IPS DF 6.9 (cell line): ENCODE data around the gene CYBC1.

Source experiments
- DNase-seq: peaks from one replicate; pipeline ENCODE4 v3.0.0-alpha.2; 2013; ENCODE audit warnings: low read depth, low spot score
- H3K27ac ChIP-seq: one replicate; pipeline ENCODE4 v1.5.1; 2013; ENCODE audit warnings: low read length, control low read depth
- H3K27me3 ChIP-seq: 2 replicates; pipeline ENCODE4 v1.6.1; 2013; ENCODE audit warnings: mild to moderate bottlenecking, low read length; ENCODE audit not compliant: control insufficient read depth, insufficient read depth
- H3K36me3 ChIP-seq: 2 replicates; pipeline ENCODE4 v1.6.1; 2013; ENCODE audit warnings: low read length; ENCODE audit not compliant: control insufficient read depth, insufficient read depth
- H3K4me1 ChIP-seq: 2 replicates; pipeline ENCODE4 v1.6.1; 2013; ENCODE audit warnings: low read length; ENCODE audit not compliant: control insufficient read depth, insufficient read depth
- H3K4me3 ChIP-seq: 2 replicates; pipeline ENCODE4 v1.5.1; 2013; ENCODE audit warnings: mild to moderate bottlenecking, low read length
- H3K9me3 ChIP-seq: 2 replicates; pipeline ENCODE4 v1.6.1; 2013; ENCODE audit warnings: low read length, inconsistent platforms; ENCODE audit not compliant: control insufficient read depth, insufficient read depth
- WGBS: extraction: QIAGEN DNeasy Blood & Tissue Kit; methylation state at CpG from one replicate; pipeline ENCODE4 v1.1.7; 2013; ENCODE audit warnings: mixed read lengths, missing lambda C conversion rate; ENCODE audit not compliant: insufficient read length, insufficient coverage; 5-methylcytosine and 5-hydroxymethylcytosine counted together

Gene CYBC1

GRCh38 chr17:82397449-82398335 lies 52.9 kb downstream of the CYBC1 start:
- peaks cover 7% of the 10 kb centered on the region; the same call in 1 of the 2 replicates for H3K36me3 ChIP-seq
- H3K4me3 ChIP-seq = no peak overlapping the region
- no peaks in the 10 kb centered on the region; the same call in 1 of the 2 replicates for H3K4me1 ChIP-seq
- H3K27ac ChIP-seq = no peak overlapping the region
- no CpG with 5 or more reads among the region's 38 CpGs for WGBS
- no peaks in the 10 kb centered on the region for H3K27me3 ChIP-seq
- no peak for DNase-seq
- H3K9me3 ChIP-seq = no peaks in the 10 kb centered on the region

GRCh38 chr17:82396601-82397435 lies 53.7 kb downstream of the CYBC1 start:
- Histone ChIP-seq H3K4me3 (no peak overlapping the region), H3K27ac (no peak overlapping the region), H3K36me3 (peaks cover 7% of the 10 kb centered on the region; the same call in 1 of the 2 replicates), H3K9me3 (no peaks in the 10 kb centered on the region), H3K27me3 (no peaks in the 10 kb centered on the region), H3K4me1 (no peaks in the 10 kb centered on the region; the same call in 1 of the 2 replicates)
- WGBS = no CpG with 5 or more reads among the region's 19 CpGs
- DNase-seq = no peak

GRCh38 chr17:82394278-82394677 lies 56.3 kb downstream of the CYBC1 start:
- no peaks in the 10 kb centered on the region for H3K27me3 ChIP-seq
- WGBS = no CpG with 5 or more reads among the region's 12 CpGs

GRCh38 chr17:82392941-82393340 lies 57.6 kb downstream of the CYBC1 start:
- no CpG with 5 or more reads among the region's 15 CpGs for WGBS

More at GRCh38 chr17:82394278-82394677, 56.3 kb downstream of the CYBC1 start:
- no peak overlapping the region for H3K27ac ChIP-seq
- no peak for DNase-seq
- peaks cover 3% of the 10 kb centered on the region; the same call in 1 of the 2 replicates for H3K36me3 ChIP-seq
- no peaks in the 10 kb centered on the region for H3K9me3 ChIP-seq
- H3K4me1 ChIP-seq = no peaks in the 10 kb centered on the region; the same call in 1 of the 2 replicates
- H3K4me3 ChIP-seq = no peak overlapping the region

More at GRCh38 chr17:82392941-82393340, 57.6 kb downstream of the CYBC1 start:
- no peaks in the 10 kb centered on the region; the same call in 1 of the 2 replicates for H3K4me1 ChIP-seq
- no peaks in the 10 kb centered on the region for H3K9me3 ChIP-seq
- no peak overlapping the region for H3K4me3 ChIP-seq
- DNase-seq = no peak
- peaks cover 3% of the 10 kb centered on the region; the same call in 1 of the 2 replicates for H3K36me3 ChIP-seq
- no peak overlapping the region for H3K27ac ChIP-seq
- H3K27me3 ChIP-seq = no peaks in the 10 kb centered on the region
